ENCODE measurements around the gene APCDD1L. TPM values are rescaled to one million over a fixed set of nuclear protein-coding genes. Genes with fewer than 3 reads are reported as not detected.

APCDD1L gene
- total and polyA plus RNA-seq, 4 donors: 0.11 to 0.32 (median 0.20) TPM; not detected in 1

DNA sequence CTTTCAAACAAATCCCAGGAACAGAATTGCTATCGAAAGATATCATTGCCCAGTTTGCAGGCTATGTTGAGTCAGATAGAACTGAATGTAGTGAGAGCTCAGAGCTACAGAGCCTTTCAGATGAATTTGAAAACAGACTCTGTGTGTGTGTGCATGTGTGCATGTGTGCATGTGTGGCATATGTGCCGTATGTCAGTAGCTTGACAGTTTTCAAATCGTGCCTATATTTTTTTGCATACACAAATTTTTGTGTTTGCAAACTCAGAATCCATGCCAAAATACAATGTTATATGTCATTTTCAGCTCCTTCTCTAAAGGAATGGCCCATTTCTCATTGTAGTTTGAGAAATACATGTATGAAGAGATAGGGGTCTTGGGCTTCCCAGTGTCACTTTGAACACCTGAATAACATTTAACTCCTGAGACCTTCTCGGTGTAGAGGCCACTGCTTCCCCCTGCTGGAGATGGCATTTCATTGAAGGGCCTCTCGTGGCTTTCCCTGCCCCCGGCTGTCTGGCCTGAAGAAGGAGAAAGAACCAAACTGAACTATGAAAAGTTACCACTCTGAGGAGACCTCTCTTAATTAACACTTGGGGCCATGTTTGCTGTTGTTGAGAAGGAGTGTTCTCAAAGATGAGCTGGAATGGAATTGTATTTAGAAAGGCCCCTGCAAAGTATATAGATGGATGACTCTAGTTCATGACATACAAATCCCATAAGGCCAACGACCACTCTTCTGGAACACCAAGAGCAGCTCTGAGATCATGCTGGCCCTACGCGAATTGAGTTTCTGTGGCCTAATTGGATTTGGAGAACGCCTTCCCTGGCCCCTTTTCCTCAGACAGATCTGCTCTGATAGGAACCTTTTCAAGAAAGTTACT is 67.4 kb downstream of the APCDD1L start:
- DNase-seq (ENCODE audit: low read depth in 4 of 6, low spot score in 6 of 6): peak in 1 of 6 donors; percentile 62
- 84% methylated on average over 4 of the region's 10 CpGs for WGBS (ENCODE audit: insufficient coverage)
- H3K36me3 ChIP-seq (ENCODE audit: control insufficient read depth, insufficient read depth, low read length): peaks cover 13% of the 10 kb centered on the region
- H3K4me1 ChIP-seq (ENCODE audit: control insufficient read depth, insufficient read depth, low read length): peaks cover 4% of the 10 kb centered on the region
- no peak overlapping the region for H3K4me3 ChIP-seq (ENCODE audit: low read depth, low read length)
- no peaks in the 10 kb centered on the region for H3K9me3 ChIP-seq (ENCODE audit: control insufficient read depth, insufficient read depth, low read length)
- no peak overlapping the region for H3K27ac ChIP-seq (ENCODE audit: low read depth, low read length)
- H3K27me3 ChIP-seq (ENCODE audit: control insufficient read depth, insufficient read depth, low read length): no peaks in the 10 kb centered on the region

DNA sequence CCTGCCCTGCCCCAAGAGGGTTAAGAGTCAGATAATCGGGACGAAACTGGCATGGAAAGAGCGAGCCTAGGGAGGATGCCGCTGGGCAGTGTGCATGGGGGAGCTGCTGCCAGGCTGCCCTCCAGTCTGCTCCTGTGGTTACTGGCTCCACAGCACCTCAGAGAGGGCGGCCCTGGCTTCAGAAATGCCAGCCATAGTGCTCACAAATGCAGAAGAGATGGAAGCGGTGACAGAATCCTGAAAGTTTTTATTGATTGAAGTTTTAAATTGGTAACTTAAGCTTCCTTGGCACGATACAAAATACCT is 68.3 kb downstream of the APCDD1L start:
- Histone ChIP-seq H3K9me3 (ENCODE audit: control insufficient read depth, insufficient read depth, low read length) (no peaks in the 10 kb centered on the region), H3K27me3 (ENCODE audit: control insufficient read depth, insufficient read depth, low read length) (no peaks in the 10 kb centered on the region), H3K27ac (ENCODE audit: low read depth, low read length) (no peak overlapping the region), H3K36me3 (ENCODE audit: control insufficient read depth, insufficient read depth, low read length) (peaks cover 13% of the 10 kb centered on the region), H3K4me1 (ENCODE audit: control insufficient read depth, insufficient read depth, low read length) (peaks cover 4% of the 10 kb centered on the region), H3K4me3 (ENCODE audit: low read depth, low read length) (no peak overlapping the region)
- WGBS (ENCODE audit: insufficient coverage): 86% methylated on average over 6 of the region's 7 CpGs
- no peak for DNase-seq (ENCODE audit: low read depth in 4 of 6, low spot score in 6 of 6)

DNA sequence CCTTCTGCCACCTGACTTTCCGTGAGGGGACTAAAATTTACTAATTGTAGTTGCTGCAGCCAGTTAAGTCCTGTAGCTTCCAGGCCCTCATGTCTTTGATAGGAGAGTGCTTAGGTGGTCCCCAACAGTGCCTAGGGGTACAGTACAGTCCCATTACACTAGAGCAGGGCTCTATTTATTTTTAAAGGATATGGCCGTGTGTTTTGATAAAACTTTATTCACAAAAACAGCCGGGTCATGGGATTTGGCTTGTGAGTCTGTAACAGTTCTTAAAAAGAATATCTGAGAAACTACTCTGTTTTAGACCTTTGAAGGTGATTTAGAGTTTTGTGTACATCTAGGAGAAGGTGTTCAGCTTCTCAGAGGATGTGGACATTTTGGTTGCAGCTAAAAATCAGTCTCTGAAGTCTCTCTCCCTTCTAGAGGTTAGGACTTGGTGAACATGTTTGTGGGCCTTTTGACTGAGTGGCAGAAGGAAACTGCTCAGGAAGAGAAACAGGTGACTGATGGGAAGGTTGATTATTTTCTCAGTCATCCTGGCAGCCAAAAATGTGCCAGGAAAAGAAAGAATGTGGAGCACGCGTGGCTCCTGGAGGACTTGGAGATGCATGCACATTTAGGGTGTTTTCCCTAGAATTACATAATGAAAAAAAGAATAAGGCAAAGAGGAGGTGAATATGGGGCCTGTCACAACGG is 68.8 kb downstream of the APCDD1L start:
- 86% methylated on average over 2 of the region's 6 CpGs for WGBS (ENCODE audit: insufficient coverage)
- no peaks in the 10 kb centered on the region for H3K9me3 ChIP-seq (ENCODE audit: control insufficient read depth, insufficient read depth, low read length)
- H3K27me3 ChIP-seq (ENCODE audit: control insufficient read depth, insufficient read depth, low read length): no peaks in the 10 kb centered on the region
- H3K4me3 ChIP-seq (ENCODE audit: low read depth, low read length): no peak overlapping the region
- no peak for DNase-seq (ENCODE audit: low read depth in 4 of 6, low spot score in 6 of 6)
- peaks cover 4% of the 10 kb centered on the region for H3K4me1 ChIP-seq (ENCODE audit: control insufficient read depth, insufficient read depth, low read length)
- H3K36me3 ChIP-seq (ENCODE audit: control insufficient read depth, insufficient read depth, low read length): peaks cover 13% of the 10 kb centered on the region
- no peak overlapping the region for H3K27ac ChIP-seq (ENCODE audit: low read depth, low read length)

- Histone ChIP-seq H3K9me3 (ENCODE audit: control insufficient read depth, insufficient read depth, low read length) (no peaks in the 10 kb centered on the region), H3K27me3 (ENCODE audit: control insufficient read depth, insufficient read depth, low read length) (no peaks in the 10 kb centered on the region), H3K27ac (ENCODE audit: low read depth, low read length) (no peak overlapping the region), H3K36me3 (ENCODE audit: control insufficient read depth, insufficient read depth, low read length) (peaks cover 16% of the 10 kb centered on the region), H3K4me1 (ENCODE audit: control insufficient read depth, insufficient read depth, low read length) (peaks cover 4% of the 10 kb centered on the region), H3K4me3 (ENCODE audit: low read depth, low read length) (no peak overlapping the region)
- 85% methylated on average over 2 of the region's 5 CpGs for WGBS (ENCODE audit: insufficient coverage)
- DNase-seq (ENCODE audit: low read depth in 4 of 6, low spot score in 6 of 6): no peak
Observed at GRCh38 chr20:58444746-58445255, 70.4 kb downstream of the APCDD1L start.

DNA sequence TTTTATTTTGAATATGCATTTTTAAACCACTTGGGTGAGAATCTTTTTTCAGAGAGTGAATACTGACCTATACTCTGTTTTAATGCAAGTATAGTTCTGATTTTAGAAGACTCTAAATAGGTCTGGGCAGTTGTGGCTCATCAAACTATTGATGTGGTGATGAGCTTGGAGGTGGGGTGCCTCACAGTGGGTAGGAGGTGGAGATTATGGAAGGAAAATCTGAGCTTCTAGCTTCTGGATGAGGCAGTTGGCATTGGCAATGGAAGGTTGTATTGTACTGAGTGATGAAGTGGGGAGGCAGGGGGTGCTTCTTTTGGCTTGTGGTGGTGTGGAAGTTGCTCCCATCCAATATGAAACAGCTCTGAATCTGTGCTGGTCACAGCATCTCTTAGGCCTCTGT is 73.5 kb downstream of the APCDD1L start:
- Histone ChIP-seq H3K9me3 (ENCODE audit: control insufficient read depth, insufficient read depth, low read length) (no peaks in the 10 kb centered on the region), H3K27ac (ENCODE audit: low read depth, low read length) (no peak overlapping the region), H3K36me3 (ENCODE audit: control insufficient read depth, insufficient read depth, low read length) (peaks cover 16% of the 10 kb centered on the region), H3K4me3 (ENCODE audit: low read depth, low read length) (no peak overlapping the region), H3K4me1 (ENCODE audit: control insufficient read depth, insufficient read depth, low read length) (no peaks in the 10 kb centered on the region), H3K27me3 (ENCODE audit: control insufficient read depth, insufficient read depth, low read length) (no peaks in the 10 kb centered on the region)
- DNase-seq (ENCODE audit: low read depth in 4 of 6, low spot score in 6 of 6): no peak

DNA sequence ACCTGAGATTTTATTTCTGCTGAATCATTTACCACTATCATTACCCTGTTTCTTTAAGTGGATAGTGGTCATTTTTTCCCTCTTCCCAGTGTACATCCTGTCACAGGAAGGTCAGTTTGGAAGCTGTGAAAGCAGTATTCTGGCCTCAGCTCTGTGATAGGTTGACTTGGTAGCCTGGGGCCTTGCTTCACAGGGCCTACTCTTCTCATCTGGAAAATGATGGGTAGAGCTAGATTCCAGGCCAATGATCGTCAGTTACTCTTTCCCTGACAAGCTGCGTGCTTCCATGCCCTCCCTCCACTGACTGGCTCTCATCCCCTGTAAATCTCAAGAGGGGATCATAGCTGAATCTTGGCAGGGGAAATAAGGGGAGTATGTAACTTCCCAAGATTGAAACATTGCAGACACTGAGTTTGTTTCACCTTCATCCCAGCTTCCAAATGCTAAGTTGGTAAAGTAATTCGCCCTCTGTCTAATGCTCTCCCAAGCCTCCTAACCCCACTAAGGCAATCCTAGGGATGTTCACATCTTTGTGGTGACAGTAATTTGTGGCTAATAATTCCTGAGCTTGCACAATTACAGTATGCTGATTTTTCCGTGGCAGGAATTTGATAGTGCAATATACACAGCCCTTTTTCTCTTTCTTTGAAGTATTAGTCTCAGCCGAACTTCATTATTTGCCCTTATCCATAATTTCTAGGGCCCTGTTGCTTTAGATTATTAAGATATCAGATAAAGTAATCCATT is 75.0 kb downstream of the APCDD1L start:
- WGBS (ENCODE audit: insufficient coverage): no CpG with 5 or more reads among the region's 5 CpGs
- H3K4me1 ChIP-seq (ENCODE audit: control insufficient read depth, insufficient read depth, low read length): no peaks in the 10 kb centered on the region
- no peak overlapping the region for H3K4me3 ChIP-seq (ENCODE audit: low read depth, low read length)
- H3K27me3 ChIP-seq (ENCODE audit: control insufficient read depth, insufficient read depth, low read length): no peaks in the 10 kb centered on the region
- H3K9me3 ChIP-seq (ENCODE audit: control insufficient read depth, insufficient read depth, low read length): no peaks in the 10 kb centered on the region
- no peak overlapping the region for H3K27ac ChIP-seq (ENCODE audit: low read depth, low read length)
- peaks cover 15% of the 10 kb centered on the region for H3K36me3 ChIP-seq (ENCODE audit: control insufficient read depth, insufficient read depth, low read length)
- no peak for DNase-seq (ENCODE audit: low read depth in 4 of 6, low spot score in 6 of 6)

- no peaks in the 10 kb centered on the region for H3K9me3 ChIP-seq (ENCODE audit: control insufficient read depth, insufficient read depth, low read length)
- H3K4me3 ChIP-seq (ENCODE audit: low read depth, low read length): no peak overlapping the region
- no peak for DNase-seq (ENCODE audit: low read depth in 4 of 6, low spot score in 6 of 6)
- H3K4me1 ChIP-seq (ENCODE audit: control insufficient read depth, insufficient read depth, low read length): no peaks in the 10 kb centered on the region
- 24% methylated on average over 2 of the region's 5 CpGs for WGBS (ENCODE audit: insufficient coverage)
- H3K36me3 ChIP-seq (ENCODE audit: control insufficient read depth, insufficient read depth, low read length): peaks cover 6% of the 10 kb centered on the region
- H3K27ac ChIP-seq (ENCODE audit: low read depth, low read length): no peak overlapping the region
- no peaks in the 10 kb centered on the region for H3K27me3 ChIP-seq (ENCODE audit: control insufficient read depth, insufficient read depth, low read length)
Observed at GRCh38 chr20:58438970-58439808, 76.0 kb downstream of the APCDD1L start.

GRCh38 chr20:58436868-58437645 is 78.1 kb downstream of the APCDD1L start:
- Histone ChIP-seq H3K4me3 (ENCODE audit: low read depth, low read length) (no peak overlapping the region), H3K27me3 (ENCODE audit: control insufficient read depth, insufficient read depth, low read length) (no peaks in the 10 kb centered on the region), H3K27ac (ENCODE audit: low read depth, low read length) (no peak overlapping the region), H3K36me3 (ENCODE audit: control insufficient read depth, insufficient read depth, low read length) (peaks cover 6% of the 10 kb centered on the region), H3K9me3 (ENCODE audit: control insufficient read depth, insufficient read depth, low read length) (no peaks in the 10 kb centered on the region), H3K4me1 (ENCODE audit: control insufficient read depth, insufficient read depth, low read length) (no peaks in the 10 kb centered on the region)
- no peak for DNase-seq (ENCODE audit: low read depth in 4 of 6, low spot score in 6 of 6)
- 93% methylated on average over 3 of the region's 5 CpGs for WGBS (ENCODE audit: insufficient coverage)

All from spinal cord (tissue), 10 donors.